DOHH2 (cell line): ENCODE results near the gene AHRR.

Experiments used
- H3F3A ChIP-seq: fragments of 200-600 bp; sonication (generic), shearing (Covaris generic); 2 replicates; pipeline ENCODE4 v1.6.0; 2016; ENCODE audit warnings: antibody characterized with exemption, mild to moderate bottlenecking; ENCODE audit not compliant: control insufficient read depth, insufficient read depth
- H3K27ac ChIP-seq: fragments of 200-600 bp; sonication (generic); 2 replicates; pipeline ENCODE4 v1.5.1; 2014; ENCODE audit warnings: low read depth, mild to moderate bottlenecking, low read length, moderate library complexity
- H3K27me3 ChIP-seq: fragments of 200-600 bp; sonication (generic); 2 replicates; pipeline ENCODE4 v1.6.1; 2014; ENCODE audit warnings: mild to moderate bottlenecking, low read length, mixed read lengths; ENCODE audit not compliant: control insufficient read depth
- H3K36me3 ChIP-seq: fragments of 200-600 bp; sonication (generic); 2 replicates; pipeline ENCODE4 v1.6.1; 2014; ENCODE audit warnings: mild to moderate bottlenecking, low read length, moderate library complexity, mixed read lengths; ENCODE audit not compliant: control insufficient read depth
- H3K4me1 ChIP-seq: fragments of 200-600 bp; sonication (generic); 2 replicates; pipeline ENCODE4 v1.6.1; 2014; ENCODE audit warnings: mild to moderate bottlenecking, low read length, mixed read lengths; ENCODE audit not compliant: control insufficient read depth
- H3K4me2 ChIP-seq: fragments of 200-600 bp; sonication (generic); 2 replicates; pipeline ENCODE4 v1.6.0; 2014; ENCODE audit warnings: mild to moderate bottlenecking, low read length, moderate library complexity
- H3K4me3 ChIP-seq: fragments of 200-600 bp; sonication (generic); 2 replicates; pipeline ENCODE4 v1.5.1; 2014; ENCODE audit warnings: mild to moderate bottlenecking, low read length, mixed read lengths
- H3K79me2 ChIP-seq: fragments of 200-600 bp; sonication (generic); 2 replicates; pipeline ENCODE4 v1.6.1; 2014; ENCODE audit warnings: mild to moderate bottlenecking, low read length, mixed read lengths; ENCODE audit not compliant: control insufficient read depth
- H3K9me2 ChIP-seq: fragments of 200-600 bp; sonication (generic); replicated peaks from 2 replicates; pipeline ENCODE4 v1.6.1; 2014; ENCODE audit warnings: mild to moderate bottlenecking, low read length, mixed read lengths; ENCODE audit not compliant: control insufficient read depth
- H3K9me3 ChIP-seq: fragments of 200-600 bp; sonication (generic); 2 replicates; pipeline ENCODE4 v1.6.1; 2014; ENCODE audit warnings: antibody characterized with exemption, low read length, mixed read lengths; ENCODE audit not compliant: control insufficient read depth, insufficient read depth
- H4K20me1 ChIP-seq: fragments of 200-600 bp; sonication (generic); 2 replicates; pipeline ENCODE4 v1.6.0; 2014; ENCODE audit warnings: low read depth, mild to moderate bottlenecking, antibody characterized with exemption, low read length, moderate library complexity; ENCODE audit not compliant: control insufficient read depth, insufficient read depth
- EZH2phosphoT487 ChIP-seq: fragments of 200-600 bp; sonication (generic); IDR thresholded peaks from 2 replicates; pipeline ENCODE4 v1.6.1; 2017; ENCODE audit warnings: borderline replicate concordance, mild to moderate bottlenecking, antibody characterized with exemption, low read length, moderate library complexity, mixed read lengths
- TF ChIP-seq, protein P1 (sequence below): fragments of 200-600 bp; sonication (generic); IDR thresholded peaks from one replicate; pipeline ENCODE4 v1.5.1; 2014; ENCODE audit warnings: antibody characterized with exemption, mild to moderate bottlenecking, low read depth, low read length; ENCODE audit not compliant: poor library complexity, severe bottlenecking

The AHRR gene

DNA sequence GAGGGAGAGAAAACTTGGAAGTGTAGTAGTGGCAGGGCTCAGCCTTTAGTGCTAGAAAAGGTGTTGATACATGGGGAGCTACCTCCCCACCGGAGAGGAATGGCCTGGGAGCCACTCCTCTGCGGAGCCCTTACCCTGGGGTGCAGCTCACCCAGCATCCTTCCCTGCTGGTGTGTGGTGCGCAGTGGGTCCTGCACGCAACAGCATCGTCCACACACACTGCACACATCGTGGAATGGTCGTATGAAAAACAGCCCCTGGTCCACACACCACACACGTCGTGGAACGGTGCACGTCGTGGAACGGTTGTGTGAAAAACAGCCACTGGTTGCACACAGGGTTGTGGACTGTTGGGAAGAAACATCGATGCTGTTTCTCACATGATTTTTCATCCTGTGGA, 16.1 kb upstream of the AHRR start:
- no peak for TF ChIP-seq EZH2phosphoT487
- TF ChIP-seq, protein P1, sequence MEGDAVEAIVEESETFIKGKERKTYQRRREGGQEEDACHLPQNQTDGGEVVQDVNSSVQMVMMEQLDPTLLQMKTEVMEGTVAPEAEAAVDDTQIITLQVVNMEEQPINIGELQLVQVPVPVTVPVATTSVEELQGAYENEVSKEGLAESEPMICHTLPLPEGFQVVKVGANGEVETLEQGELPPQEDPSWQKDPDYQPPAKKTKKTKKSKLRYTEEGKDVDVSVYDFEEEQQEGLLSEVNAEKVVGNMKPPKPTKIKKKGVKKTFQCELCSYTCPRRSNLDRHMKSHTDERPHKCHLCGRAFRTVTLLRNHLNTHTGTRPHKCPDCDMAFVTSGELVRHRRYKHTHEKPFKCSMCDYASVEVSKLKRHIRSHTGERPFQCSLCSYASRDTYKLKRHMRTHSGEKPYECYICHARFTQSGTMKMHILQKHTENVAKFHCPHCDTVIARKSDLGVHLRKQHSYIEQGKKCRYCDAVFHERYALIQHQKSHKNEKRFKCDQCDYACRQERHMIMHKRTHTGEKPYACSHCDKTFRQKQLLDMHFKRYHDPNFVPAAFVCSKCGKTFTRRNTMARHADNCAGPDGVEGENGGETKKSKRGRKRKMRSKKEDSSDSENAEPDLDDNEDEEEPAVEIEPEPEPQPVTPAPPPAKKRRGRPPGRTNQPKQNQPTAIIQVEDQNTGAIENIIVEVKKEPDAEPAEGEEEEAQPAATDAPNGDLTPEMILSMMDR: no peak
- H3K4me1 ChIP-seq: no peaks in the 10 kb centered on the region
- H3F3A ChIP-seq: no peaks in the 10 kb centered on the region
- H4K20me1 ChIP-seq: no peaks in the 10 kb centered on the region
- H3K9me2 ChIP-seq: no peaks in the 10 kb centered on the region
- H3K36me3 ChIP-seq: peaks cover 20% of the 10 kb centered on the region; the same call in 1 of the 2 replicates
- peaks cover 34% of the 10 kb centered on the region for H3K79me2 ChIP-seq
- no peak overlapping the region for H3K27ac ChIP-seq
- no peak overlapping the region for H3K4me2 ChIP-seq
- H3K27me3 ChIP-seq: no peaks in the 10 kb centered on the region
- H3K4me3 ChIP-seq: no peak overlapping the region
- H3K9me3 ChIP-seq: no peaks in the 10 kb centered on the region

DNA sequence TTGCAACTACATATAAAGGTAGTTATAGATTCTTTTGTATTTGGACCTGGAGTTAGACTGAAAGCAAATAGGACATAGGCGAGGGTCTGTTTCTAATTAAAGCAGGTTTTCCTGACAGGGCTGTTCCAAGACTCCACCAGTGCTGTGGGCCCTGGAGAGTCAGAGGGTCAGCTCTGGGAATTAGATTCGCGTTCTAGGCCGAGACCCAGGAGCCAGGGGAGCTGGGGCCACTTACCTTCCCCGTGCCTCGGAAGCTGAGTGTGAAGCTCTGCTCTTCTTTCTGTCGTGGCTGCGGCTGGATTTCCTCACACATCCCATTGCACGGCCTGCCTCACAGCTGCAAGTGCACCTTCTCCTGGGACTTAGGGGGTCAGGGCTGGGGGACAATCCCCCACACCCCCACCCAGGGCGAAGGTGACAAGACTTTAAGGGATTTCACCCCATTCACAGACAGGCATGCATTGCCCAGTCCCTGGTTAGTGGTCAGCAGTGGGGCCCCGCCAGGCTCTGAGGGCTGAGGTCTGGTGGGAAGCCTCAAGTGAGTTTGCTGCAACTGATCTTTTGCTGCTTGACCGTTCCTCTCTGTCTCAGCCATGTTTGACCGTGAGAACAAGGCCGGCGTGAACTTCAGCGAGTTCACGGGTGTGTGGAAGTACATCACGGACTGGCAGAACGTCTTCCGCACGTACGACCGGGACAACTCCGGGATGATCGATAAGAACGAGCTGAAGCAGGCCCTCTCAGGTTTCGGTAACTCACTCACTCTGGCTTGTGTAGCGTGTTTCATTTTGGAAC, 15.3 kb upstream of the AHRR start:
- Histone ChIP-seq H3K79me2 (peaks cover 27% of the 10 kb centered on the region), H3K9me2 (no peaks in the 10 kb centered on the region), H3F3A (no peaks in the 10 kb centered on the region), H3K27ac (no peak overlapping the region), H3K4me3 (no peak overlapping the region), H4K20me1 (no peaks in the 10 kb centered on the region), H3K4me2 (no peak overlapping the region), H3K27me3 (no peaks in the 10 kb centered on the region), H3K36me3 (peaks cover 20% of the 10 kb centered on the region; the same call in 1 of the 2 replicates), H3K9me3 (no peaks in the 10 kb centered on the region), H3K4me1 (no peaks in the 10 kb centered on the region)
- TF ChIP-seq, protein P1: no peak
- TF ChIP-seq EZH2phosphoT487: no peak

DNA sequence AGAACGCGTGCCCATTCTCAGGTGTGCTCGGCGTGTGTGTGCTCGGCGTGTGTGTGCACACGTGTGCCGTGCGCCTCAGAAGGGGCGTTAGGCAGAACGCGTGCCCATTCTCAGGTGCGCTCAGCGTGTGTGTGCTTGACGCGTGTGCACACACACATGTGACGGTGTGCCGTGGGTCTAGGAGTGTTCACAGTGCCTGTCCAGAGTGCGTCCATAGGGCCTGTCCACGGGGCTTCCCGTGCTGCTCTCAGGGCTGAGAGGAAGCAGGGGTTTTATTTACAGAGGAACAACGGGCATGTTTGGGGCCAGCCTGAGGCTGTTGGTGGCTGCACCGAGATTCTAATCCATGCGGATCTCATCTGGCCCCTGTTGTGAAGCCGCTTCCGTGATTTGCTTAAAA, 14.2 kb upstream of the AHRR start:
- Histone ChIP-seq H3K27ac (no peak overlapping the region), H3K4me3 (no peak overlapping the region), H3K9me2 (no peaks in the 10 kb centered on the region), H3K36me3 (peaks cover 23% of the 10 kb centered on the region; the same call in 1 of the 2 replicates), H3K27me3 (no peaks in the 10 kb centered on the region), H3F3A (no peaks in the 10 kb centered on the region), H4K20me1 (no peaks in the 10 kb centered on the region), H3K4me2 (no peak overlapping the region), H3K79me2 (peaks cover 24% of the 10 kb centered on the region), H3K9me3 (no peaks in the 10 kb centered on the region), H3K4me1 (no peaks in the 10 kb centered on the region)
- TF ChIP-seq, protein P1: no peak
- TF ChIP-seq EZH2phosphoT487: no peak
